ENCODE results near the gene SLC9A9. TPM values are rescaled to one million over a fixed set of nuclear protein-coding genes. Genes with fewer than 3 reads are reported as not detected.

The SLC9A9 gene
- total RNA-seq, 1 experiment from 2014 or later, result not detected

GRCh38 chr3:143831208-143831607 is 17.1 kb downstream of the SLC9A9 start:
- Histone ChIP-seq H3K27me3 (replicated peaks; ENCODE audit: control insufficient read depth, insufficient read depth, low read length) (no peaks in the 10 kb centered on the region), H3K4me3 (ENCODE audit: low read depth, low read length) (no peak overlapping the region), H3K4me1 (no peaks in the 10 kb centered on the region), H3K36me3 (ENCODE audit: control insufficient read depth, insufficient read depth, low read length) (no peaks in the 10 kb centered on the region), H3K9me3 (no peaks in the 10 kb centered on the region)
- Mint-ChIP-seq H3K4me1 (ENCODE audit: low read depth, unreplicated experiment) (no peaks in the 10 kb centered on the region), H3K36me3 (ENCODE audit: insufficient read depth, unreplicated experiment) (no peaks in the 10 kb centered on the region), H3K27ac (ENCODE audit: unreplicated experiment) (no peak overlapping the region), H3K4me3 (ENCODE audit: unreplicated experiment) (no peak overlapping the region), H3K9me3 (ENCODE audit: unreplicated experiment) (no peaks in the 10 kb centered on the region), H3K27me3 (ENCODE audit: insufficient read depth, unreplicated experiment) (peaks cover 17% of the 10 kb centered on the region)
- no TSS peak for BruUV-seq (replicated peaks)
- ChIA-PET POLR2A (no interaction called here), CTCF (no interaction called here)
- TF ChIP-seq, protein P1, sequence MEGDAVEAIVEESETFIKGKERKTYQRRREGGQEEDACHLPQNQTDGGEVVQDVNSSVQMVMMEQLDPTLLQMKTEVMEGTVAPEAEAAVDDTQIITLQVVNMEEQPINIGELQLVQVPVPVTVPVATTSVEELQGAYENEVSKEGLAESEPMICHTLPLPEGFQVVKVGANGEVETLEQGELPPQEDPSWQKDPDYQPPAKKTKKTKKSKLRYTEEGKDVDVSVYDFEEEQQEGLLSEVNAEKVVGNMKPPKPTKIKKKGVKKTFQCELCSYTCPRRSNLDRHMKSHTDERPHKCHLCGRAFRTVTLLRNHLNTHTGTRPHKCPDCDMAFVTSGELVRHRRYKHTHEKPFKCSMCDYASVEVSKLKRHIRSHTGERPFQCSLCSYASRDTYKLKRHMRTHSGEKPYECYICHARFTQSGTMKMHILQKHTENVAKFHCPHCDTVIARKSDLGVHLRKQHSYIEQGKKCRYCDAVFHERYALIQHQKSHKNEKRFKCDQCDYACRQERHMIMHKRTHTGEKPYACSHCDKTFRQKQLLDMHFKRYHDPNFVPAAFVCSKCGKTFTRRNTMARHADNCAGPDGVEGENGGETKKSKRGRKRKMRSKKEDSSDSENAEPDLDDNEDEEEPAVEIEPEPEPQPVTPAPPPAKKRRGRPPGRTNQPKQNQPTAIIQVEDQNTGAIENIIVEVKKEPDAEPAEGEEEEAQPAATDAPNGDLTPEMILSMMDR (IDR thresholded peaks at IDR 0.05; ENCODE audit: insufficient read depth in 1 of 2, low read depth in 1 of 2, low read length in 1 of 2, severe bottlenecking in 1 of 2, unreplicated experiment in 1 of 2), result no peak
- DNase-seq, result no peak
- intact Hi-C loops (cut with micrococcal nuclease; ENCODE audit: unreplicated experiment), result no loop called here

DNA sequence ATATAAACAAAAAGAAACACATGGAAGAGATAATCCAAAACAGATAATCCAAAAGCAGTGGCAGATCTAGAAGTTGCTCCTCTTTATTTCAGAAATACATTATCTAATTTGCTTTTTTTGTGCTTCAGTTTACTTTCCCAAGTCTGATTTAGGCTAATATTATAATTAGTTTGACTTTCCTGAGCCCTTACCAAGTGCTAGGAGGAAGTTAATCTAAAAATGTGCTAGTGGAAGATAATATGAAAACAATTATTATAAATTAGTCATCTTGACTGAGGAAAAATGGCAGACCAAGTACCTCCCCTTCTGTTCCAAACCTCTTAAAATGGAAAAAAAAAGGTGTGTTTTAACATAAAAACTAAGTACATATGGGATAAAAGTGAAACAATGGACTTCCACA is 17.5 kb downstream of the SLC9A9 start:
- H3K36me3 ChIP-seq (ENCODE audit: control insufficient read depth, insufficient read depth, low read length), result no peaks in the 10 kb centered on the region
- ChIA-PET CTCF (no interaction called here), POLR2A (no interaction called here)
- Mint-ChIP-seq H3K27ac (ENCODE audit: unreplicated experiment) (no peak overlapping the region), H3K27me3 (ENCODE audit: insufficient read depth, unreplicated experiment) (peaks cover 18% of the 10 kb centered on the region), H3K4me3 (ENCODE audit: unreplicated experiment) (no peak overlapping the region), H3K9me3 (ENCODE audit: unreplicated experiment) (no peaks in the 10 kb centered on the region), H3K36me3 (ENCODE audit: insufficient read depth, unreplicated experiment) (no peaks in the 10 kb centered on the region), H3K4me1 (ENCODE audit: low read depth, unreplicated experiment) (no peaks in the 10 kb centered on the region)
- intact Hi-C loops (cut with micrococcal nuclease; ENCODE audit: unreplicated experiment), result no loop called here
- no peak for DNase-seq
- no peaks in the 10 kb centered on the region for H3K9me3 ChIP-seq
- no peaks in the 10 kb centered on the region for H3K4me1 ChIP-seq
- no peak overlapping the region for H3K4me3 ChIP-seq (ENCODE audit: low read depth, low read length)
- BruUV-seq (replicated peaks), result no TSS peak
- TF ChIP-seq, protein P1 (IDR thresholded peaks at IDR 0.05; ENCODE audit: insufficient read depth in 1 of 2, low read depth in 1 of 2, low read length in 1 of 2, severe bottlenecking in 1 of 2, unreplicated experiment in 1 of 2), result no peak
- no peaks in the 10 kb centered on the region for H3K27me3 ChIP-seq (replicated peaks; ENCODE audit: control insufficient read depth, insufficient read depth, low read length)

DNA sequence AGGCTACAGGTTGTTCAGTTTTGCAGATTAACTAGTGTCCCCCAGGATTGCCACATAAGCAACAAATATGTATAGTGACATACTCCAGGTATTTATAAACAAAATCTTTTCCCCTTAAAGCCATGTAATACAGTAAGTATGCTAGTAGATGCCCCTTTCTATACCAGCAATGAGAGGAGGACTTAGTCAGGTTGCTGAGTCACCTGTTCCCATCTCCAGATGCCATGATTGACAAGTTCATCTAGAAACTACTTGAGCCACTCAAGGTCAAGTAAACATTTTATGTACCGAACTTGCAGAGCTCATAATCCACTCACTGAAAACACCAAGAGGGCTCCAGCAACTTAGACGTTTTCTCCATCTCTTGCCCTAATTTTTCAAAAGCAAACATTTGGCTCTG is 18.2 kb downstream of the SLC9A9 start:
- intact Hi-C loops (cut with micrococcal nuclease; ENCODE audit: unreplicated experiment), result no loop called here
- TF ChIP-seq, protein P1 (IDR thresholded peaks at IDR 0.05; ENCODE audit: insufficient read depth in 1 of 2, low read depth in 1 of 2, low read length in 1 of 2, severe bottlenecking in 1 of 2, unreplicated experiment in 1 of 2), result no peak
- no peaks in the 10 kb centered on the region for H3K4me1 Mint-ChIP-seq (ENCODE audit: low read depth, unreplicated experiment)
- H3K36me3 ChIP-seq (ENCODE audit: control insufficient read depth, insufficient read depth, low read length), result no peaks in the 10 kb centered on the region
- H3K36me3 Mint-ChIP-seq (ENCODE audit: insufficient read depth, unreplicated experiment), result no peaks in the 10 kb centered on the region
- ChIA-PET POLR2A (no interaction called here), CTCF (no interaction called here)
- no peaks in the 10 kb centered on the region for H3K27me3 ChIP-seq (replicated peaks; ENCODE audit: control insufficient read depth, insufficient read depth, low read length)
- peaks cover 15% of the 10 kb centered on the region for H3K27me3 Mint-ChIP-seq (ENCODE audit: insufficient read depth, unreplicated experiment)
- H3K4me3 Mint-ChIP-seq (ENCODE audit: unreplicated experiment), result no peak overlapping the region
- H3K27ac Mint-ChIP-seq (ENCODE audit: unreplicated experiment), result no peak overlapping the region
- no peak overlapping the region for H3K4me3 ChIP-seq (ENCODE audit: low read depth, low read length)
- no peaks in the 10 kb centered on the region for H3K9me3 Mint-ChIP-seq (ENCODE audit: unreplicated experiment)
- no peaks in the 10 kb centered on the region for H3K9me3 ChIP-seq
- DNase-seq, result no peak
- no peaks in the 10 kb centered on the region for H3K4me1 ChIP-seq
- BruUV-seq (replicated peaks), result no TSS peak
